ENCODE data around the gene CCDC60.

The CCDC60 gene

DNA sequence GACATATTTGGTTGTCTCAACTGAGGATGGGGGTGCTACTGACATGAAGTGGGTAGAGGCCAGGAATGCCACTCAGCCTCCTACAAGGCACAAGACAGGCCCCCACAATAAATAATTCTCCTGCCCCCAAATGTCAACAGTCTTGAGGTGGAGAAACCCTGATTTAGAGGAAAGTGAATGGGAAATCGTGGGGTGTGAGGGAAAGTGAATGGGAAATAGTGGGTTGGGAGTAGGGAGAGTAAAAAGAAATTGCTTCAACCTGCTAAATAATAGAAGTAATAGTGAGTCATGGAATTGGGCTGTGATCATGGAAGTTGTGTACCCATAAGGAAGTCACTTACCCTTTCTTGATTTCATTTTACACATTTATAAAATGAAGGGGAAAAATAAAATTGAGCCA, 242.4 kb downstream of the CCDC60 start:
- Histone ChIP-seq H3K9me3 (replicated peaks; ENCODE audit: insufficient read depth, low read length) (no peaks in the 10 kb centered on the region), H3K4me3 (ENCODE audit: low read length) (no peak overlapping the region), H3K4me1 (ENCODE audit: low read length) (no peaks in the 10 kb centered on the region), H3K4me2 (ENCODE audit: low read depth, low read length) (no peak overlapping the region), H4K20me1 (ENCODE audit: insufficient read depth, low read length) (no peaks in the 10 kb centered on the region), H3K27me3 (replicated peaks; ENCODE audit: insufficient read depth, low read length) (no peaks in the 10 kb centered on the region), H3K9ac (ENCODE audit: low read length) (no peak overlapping the region), H3K79me2 (ENCODE audit: low read length) (no peaks in the 10 kb centered on the region), H2AFZ (ENCODE audit: low read length) (no peak overlapping the region), H3F3A (ENCODE audit: insufficient read depth, low read length) (no peaks in the 10 kb centered on the region), H3K36me3 (replicated peaks; ENCODE audit: insufficient read depth, low read length) (no peaks in the 10 kb centered on the region), H3K9me2 (replicated peaks; ENCODE audit: insufficient read depth, low read length) (no peaks in the 10 kb centered on the region), H3K27ac (ENCODE audit: low read length) (no peak overlapping the region)
- no peak for DNase-seq
- TF ChIP-seq EZH2 (optimal IDR thresholded peaks at IDR 0.05; ENCODE audit: low read depth, low read length) (no peak), EZH2phosphoT487 (IDR thresholded peaks at IDR 0.05; ENCODE audit: low read length) (no peak)
- TF ChIP-seq, protein P1, sequence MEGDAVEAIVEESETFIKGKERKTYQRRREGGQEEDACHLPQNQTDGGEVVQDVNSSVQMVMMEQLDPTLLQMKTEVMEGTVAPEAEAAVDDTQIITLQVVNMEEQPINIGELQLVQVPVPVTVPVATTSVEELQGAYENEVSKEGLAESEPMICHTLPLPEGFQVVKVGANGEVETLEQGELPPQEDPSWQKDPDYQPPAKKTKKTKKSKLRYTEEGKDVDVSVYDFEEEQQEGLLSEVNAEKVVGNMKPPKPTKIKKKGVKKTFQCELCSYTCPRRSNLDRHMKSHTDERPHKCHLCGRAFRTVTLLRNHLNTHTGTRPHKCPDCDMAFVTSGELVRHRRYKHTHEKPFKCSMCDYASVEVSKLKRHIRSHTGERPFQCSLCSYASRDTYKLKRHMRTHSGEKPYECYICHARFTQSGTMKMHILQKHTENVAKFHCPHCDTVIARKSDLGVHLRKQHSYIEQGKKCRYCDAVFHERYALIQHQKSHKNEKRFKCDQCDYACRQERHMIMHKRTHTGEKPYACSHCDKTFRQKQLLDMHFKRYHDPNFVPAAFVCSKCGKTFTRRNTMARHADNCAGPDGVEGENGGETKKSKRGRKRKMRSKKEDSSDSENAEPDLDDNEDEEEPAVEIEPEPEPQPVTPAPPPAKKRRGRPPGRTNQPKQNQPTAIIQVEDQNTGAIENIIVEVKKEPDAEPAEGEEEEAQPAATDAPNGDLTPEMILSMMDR (IDR thresholded peaks at IDR 0.05; ENCODE audit: low read length), result no peak

DNA sequence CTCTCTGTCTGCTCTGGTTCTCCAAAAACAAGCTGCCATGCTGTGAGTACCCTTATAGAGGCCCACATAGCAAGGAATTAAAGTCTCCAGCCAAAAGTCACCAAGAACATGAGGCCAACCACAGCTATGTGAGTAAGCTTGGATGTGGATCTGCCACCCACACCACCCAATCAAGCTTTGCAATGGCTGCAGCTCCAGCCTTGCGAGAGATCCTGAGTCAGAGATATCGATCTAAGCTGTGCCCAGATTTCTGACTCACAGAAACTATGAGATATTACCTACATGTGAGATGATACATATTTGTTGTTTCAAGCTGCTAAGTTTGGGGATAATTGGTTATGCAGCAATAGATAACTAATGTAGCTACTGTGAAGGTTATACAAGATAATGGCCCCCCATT, 243.6 kb downstream of the CCDC60 start:
- TF ChIP-seq EZH2 (optimal IDR thresholded peaks at IDR 0.05; ENCODE audit: low read depth, low read length) (no peak), EZH2phosphoT487 (IDR thresholded peaks at IDR 0.05; ENCODE audit: low read length) (no peak)
- TF ChIP-seq, protein P1 (IDR thresholded peaks at IDR 0.05; ENCODE audit: low read length), result no peak
- no peaks in the 10 kb centered on the region for H4K20me1 ChIP-seq (ENCODE audit: insufficient read depth, low read length)

DNA sequence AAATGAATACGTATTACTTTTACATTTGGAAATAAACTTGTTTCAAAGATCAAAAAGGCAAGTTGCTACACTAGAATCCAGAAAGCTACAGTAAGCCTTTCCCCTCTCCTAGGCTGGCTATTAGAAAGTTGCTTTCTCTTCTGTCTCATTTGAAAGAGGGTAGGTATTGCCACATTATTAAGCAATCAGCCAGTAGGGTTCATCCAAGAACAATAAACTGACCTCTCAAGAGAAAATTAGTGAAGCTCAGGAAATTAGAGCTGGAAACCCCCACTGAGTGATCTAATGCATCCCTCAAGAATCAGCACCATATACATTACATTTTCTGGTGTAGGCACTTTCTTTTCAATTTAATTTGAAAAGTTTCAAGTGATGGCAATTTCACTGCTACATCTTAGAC, 254.6 kb downstream of the CCDC60 start:
- no peak overlapping the region for H3K4me3 ChIP-seq (ENCODE audit: low read length)
- no peak overlapping the region for H2AFZ ChIP-seq (ENCODE audit: low read length)
- no peaks in the 10 kb centered on the region for H3K9me2 ChIP-seq (replicated peaks; ENCODE audit: insufficient read depth, low read length)
- H4K20me1 ChIP-seq (ENCODE audit: insufficient read depth, low read length), result no peaks in the 10 kb centered on the region
- no peaks in the 10 kb centered on the region for H3K4me1 ChIP-seq (ENCODE audit: low read length)
- no peaks in the 10 kb centered on the region for H3F3A ChIP-seq (ENCODE audit: insufficient read depth, low read length)
- H3K9ac ChIP-seq (ENCODE audit: low read length), result no peak overlapping the region
- H3K4me2 ChIP-seq (ENCODE audit: low read depth, low read length), result no peak overlapping the region
- DNase-seq, result no peak
- no peaks in the 10 kb centered on the region for H3K9me3 ChIP-seq (replicated peaks; ENCODE audit: insufficient read depth, low read length)
- H3K36me3 ChIP-seq (replicated peaks; ENCODE audit: insufficient read depth, low read length), result no peaks in the 10 kb centered on the region
- no peak overlapping the region for H3K27ac ChIP-seq (ENCODE audit: low read length)
- no peaks in the 10 kb centered on the region for H3K27me3 ChIP-seq (replicated peaks; ENCODE audit: insufficient read depth, low read length)
- no peak for TF ChIP-seq EZH2 (optimal IDR thresholded peaks at IDR 0.05; ENCODE audit: low read depth, low read length)
- TF ChIP-seq EZH2phosphoT487 (IDR thresholded peaks at IDR 0.05; ENCODE audit: low read length), result no peak
- TF ChIP-seq, protein P1 (IDR thresholded peaks at IDR 0.05; ENCODE audit: low read length), result no peak
- no peaks in the 10 kb centered on the region for H3K79me2 ChIP-seq (ENCODE audit: low read length)

More for the DNA sequence above, 243.6 kb downstream of the CCDC60 start:
- H3K9me2 ChIP-seq (replicated peaks; ENCODE audit: insufficient read depth, low read length), result no peaks in the 10 kb centered on the region
- H3K4me2 ChIP-seq (ENCODE audit: low read depth, low read length), result no peak overlapping the region
- no peak overlapping the region for H3K9ac ChIP-seq (ENCODE audit: low read length)
- no peak overlapping the region for H3K4me3 ChIP-seq (ENCODE audit: low read length)
- H3K9me3 ChIP-seq (replicated peaks; ENCODE audit: insufficient read depth, low read length), result no peaks in the 10 kb centered on the region
- H3K79me2 ChIP-seq (ENCODE audit: low read length), result no peaks in the 10 kb centered on the region
- H2AFZ ChIP-seq (ENCODE audit: low read length), result no peak overlapping the region
- no peak overlapping the region for H3K27ac ChIP-seq (ENCODE audit: low read length)
- no peaks in the 10 kb centered on the region for H3K36me3 ChIP-seq (replicated peaks; ENCODE audit: insufficient read depth, low read length)
- H3K27me3 ChIP-seq (replicated peaks; ENCODE audit: insufficient read depth, low read length), result no peaks in the 10 kb centered on the region
- no peaks in the 10 kb centered on the region for H3F3A ChIP-seq (ENCODE audit: insufficient read depth, low read length)
- DNase-seq, result no peak
- H3K4me1 ChIP-seq (ENCODE audit: low read length), result no peaks in the 10 kb centered on the region

All from MM.1S (cell line).